Measurements from ENCODE around the gene CLASP2.

DNA sequence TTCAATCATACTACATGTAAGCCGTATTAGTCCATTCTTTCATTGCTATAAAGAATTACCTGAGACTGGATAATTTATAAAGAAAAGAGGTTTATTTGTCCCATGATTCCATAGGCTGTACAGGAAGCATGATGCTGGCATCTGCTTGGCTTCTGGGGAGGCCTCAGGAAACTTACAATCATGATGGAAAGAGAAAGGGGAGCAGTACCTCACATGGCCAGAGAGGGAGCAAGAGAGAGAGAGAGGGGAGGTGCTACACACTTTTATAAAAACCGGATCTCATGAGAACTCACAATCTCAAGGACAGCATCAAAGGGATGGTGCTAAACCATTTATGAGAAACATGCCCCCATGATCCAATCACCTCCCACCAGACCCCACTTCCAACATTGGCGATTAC is 14.3 kb upstream of the CLASP2 start:
- TF ChIP-seq GATA2 (IDR thresholded peaks at IDR 0.05; ENCODE audit: low read depth, low read length) (no peak), GATA3 (IDR thresholded peaks at IDR 0.05; ENCODE audit: low read depth, low read length) (no peak)
